ENCODE results near the gene FETUB.

- TF ChIP-seq, protein P1, sequence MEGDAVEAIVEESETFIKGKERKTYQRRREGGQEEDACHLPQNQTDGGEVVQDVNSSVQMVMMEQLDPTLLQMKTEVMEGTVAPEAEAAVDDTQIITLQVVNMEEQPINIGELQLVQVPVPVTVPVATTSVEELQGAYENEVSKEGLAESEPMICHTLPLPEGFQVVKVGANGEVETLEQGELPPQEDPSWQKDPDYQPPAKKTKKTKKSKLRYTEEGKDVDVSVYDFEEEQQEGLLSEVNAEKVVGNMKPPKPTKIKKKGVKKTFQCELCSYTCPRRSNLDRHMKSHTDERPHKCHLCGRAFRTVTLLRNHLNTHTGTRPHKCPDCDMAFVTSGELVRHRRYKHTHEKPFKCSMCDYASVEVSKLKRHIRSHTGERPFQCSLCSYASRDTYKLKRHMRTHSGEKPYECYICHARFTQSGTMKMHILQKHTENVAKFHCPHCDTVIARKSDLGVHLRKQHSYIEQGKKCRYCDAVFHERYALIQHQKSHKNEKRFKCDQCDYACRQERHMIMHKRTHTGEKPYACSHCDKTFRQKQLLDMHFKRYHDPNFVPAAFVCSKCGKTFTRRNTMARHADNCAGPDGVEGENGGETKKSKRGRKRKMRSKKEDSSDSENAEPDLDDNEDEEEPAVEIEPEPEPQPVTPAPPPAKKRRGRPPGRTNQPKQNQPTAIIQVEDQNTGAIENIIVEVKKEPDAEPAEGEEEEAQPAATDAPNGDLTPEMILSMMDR (IDR thresholded peaks at IDR 0.05; ENCODE audit: borderline replicate concordance, extremely low read depth, low read length, poor library complexity, severe bottlenecking) = no peak
- TF ChIP-seq EZH2 (IDR thresholded peaks at IDR 0.05; ENCODE audit: borderline replicate concordance, low read depth, low read length, severe bottlenecking) = no peak
These were observed 49.5 kb upstream of the FETUB start for GRCh38 chr3:186590580-186591295.

All from DND-41 (cell line).